SJSA1 (cell line): ENCODE data around the gene SLC35F5. TPM values are rescaled to one million over a fixed set of nuclear protein-coding genes. Genes with fewer than 3 reads are reported as not detected.
A peak's percentile ranks its signal among the peaks of the same experiment; 100 is the strongest.

Experiments used
- DNase-seq, 2 experiments: peaks; one replicate each; pipeline ENCODE4 v3.0.0-alpha.2; 2015 to 2020; ENCODE audit warnings: low spot score in 2 of 2, low read depth in 1 of 2
- H3K27ac ChIP-seq: fragments of 250-450 bp; sonication (Bioruptor Pico); 2 replicates; pipeline ENCODE4 v1.5.1; 2020; ENCODE audit warnings: mild to moderate bottlenecking, moderate library complexity
- H3K27me3 ChIP-seq: fragments of 250-450 bp; sonication (Bioruptor Pico); replicated peaks from 2 replicates; pipeline ENCODE4 v1.5.1; 2020; ENCODE audit warnings: mild to moderate bottlenecking, moderate library complexity
- H3K36me3 ChIP-seq: fragments of 250-450 bp; sonication (Bioruptor Pico); 2 replicates; pipeline ENCODE4 v1.5.1; 2020; ENCODE audit warnings: mild to moderate bottlenecking
- H3K4me1 ChIP-seq: fragments of 250-450 bp; sonication (Bioruptor Pico); replicated peaks from 2 replicates; pipeline ENCODE4 v1.6.1; 2021; ENCODE audit warnings: mild to moderate bottlenecking
- H3K4me3 ChIP-seq: fragments of 250-450 bp; sonication (Bioruptor Pico); 2 replicates; pipeline ENCODE4 v1.5.1; 2020; ENCODE audit warnings: mild to moderate bottlenecking
- H3K9me3 ChIP-seq: fragments of 250-450 bp; sonication (Bioruptor Pico); replicated peaks from 2 replicates; pipeline ENCODE4 v1.5.1; 2020; ENCODE audit warnings: mild to moderate bottlenecking
- total RNA-seq: library from RNA; depleted of rRNA; stranded (reverse); fragments of >200 nt; shearing (Covaris generic); gene quantifications from 2 replicates; pipeline ENCODE4 v1.2.3, GENCODE V29; 2014

Gene SLC35F5
- total RNA-seq, 1 experiment from 2014 or later = 83.1 TPM

DNA sequence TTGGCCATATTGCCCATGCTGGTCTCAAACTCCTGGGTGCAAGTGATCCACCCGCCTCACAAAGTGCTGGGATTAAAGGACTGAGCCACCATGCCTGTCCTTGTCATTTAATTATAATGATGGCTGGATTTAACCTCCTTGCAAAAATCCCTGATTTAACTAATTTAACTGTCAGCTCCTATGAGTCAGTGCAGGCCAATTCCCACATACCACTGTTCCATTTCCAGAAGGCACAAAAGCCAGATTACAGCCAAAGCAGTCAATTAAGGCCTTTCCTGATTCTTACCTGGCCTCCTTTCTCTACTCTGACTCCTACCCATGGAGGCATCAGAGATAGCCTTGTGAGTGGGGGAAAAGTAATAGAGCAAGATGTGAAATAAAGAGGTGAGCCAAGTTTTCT, 12.3 kb upstream of the SLC35F5 start:
- no peaks in the 10 kb centered on the region for H3K4me1 ChIP-seq
- H3K36me3 ChIP-seq = no peaks in the 10 kb centered on the region
- H3K9me3 ChIP-seq = no peaks in the 10 kb centered on the region; the same call in 1 of the 2 replicates
- no peak overlapping the region for H3K27ac ChIP-seq
- no peak for DNase-seq
- H3K27me3 ChIP-seq = no peaks in the 10 kb centered on the region
- H3K4me3 ChIP-seq = no peak overlapping the region

DNA sequence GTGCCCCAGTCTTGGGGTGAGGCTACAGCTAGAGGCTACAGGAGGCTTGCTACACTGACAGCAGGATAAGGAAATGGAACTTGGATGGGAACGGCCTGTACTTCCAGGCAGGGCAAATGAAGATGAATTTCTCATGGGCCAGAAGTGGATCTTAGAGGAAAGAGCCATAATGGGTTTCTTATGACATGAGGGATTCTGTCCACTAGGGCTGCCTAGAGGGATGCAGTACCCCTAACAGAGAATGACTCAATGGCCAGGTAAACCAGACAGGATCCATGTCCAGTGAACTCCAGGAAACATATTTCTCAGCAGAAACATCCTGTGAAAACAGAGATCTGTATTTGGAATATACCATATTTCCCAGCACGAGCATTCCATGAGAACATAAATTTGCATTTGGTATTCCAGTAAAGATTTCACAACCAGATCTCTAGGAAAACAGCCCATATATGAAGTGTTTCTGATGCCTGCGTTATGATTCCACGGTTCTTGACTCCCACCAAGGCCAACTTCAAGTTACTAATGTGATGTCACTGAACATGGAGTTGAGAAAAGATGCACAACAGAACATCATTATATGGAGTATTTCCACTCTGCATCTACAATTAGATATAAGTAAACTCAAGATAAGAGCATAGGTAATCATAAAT, 11.5 kb upstream of the SLC35F5 start:
- Histone ChIP-seq H3K27me3 (no peaks in the 10 kb centered on the region), H3K36me3 (no peaks in the 10 kb centered on the region), H3K4me3 (no peak overlapping the region), H3K4me1 (peaks cover 2% of the 10 kb centered on the region), H3K27ac (no peak overlapping the region), H3K9me3 (no peaks in the 10 kb centered on the region; the same call in 1 of the 2 replicates)
- DNase-seq = no peak

DNA sequence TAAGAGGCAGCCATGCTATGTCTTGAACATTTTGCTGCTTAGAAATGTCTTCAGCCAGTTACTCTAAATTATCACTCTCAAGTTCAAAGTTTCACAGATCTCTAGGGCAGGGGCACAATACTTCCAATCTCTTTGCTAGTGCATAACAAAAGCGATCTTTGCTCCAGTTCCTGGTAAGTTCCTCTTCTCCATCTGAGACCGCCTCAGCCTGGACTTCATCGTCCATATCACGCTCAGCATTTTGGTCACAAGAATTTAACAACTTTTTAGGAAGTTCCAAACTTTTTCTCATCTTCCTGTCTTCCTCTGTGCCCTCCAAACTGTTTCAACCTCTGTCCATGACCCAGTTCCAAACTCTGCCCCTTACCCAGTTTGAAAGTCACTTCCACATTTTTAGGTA, 8.8 kb upstream of the SLC35F5 start:
- H3K27ac ChIP-seq = no peak overlapping the region
- H3K4me3 ChIP-seq = no peak overlapping the region
- no peaks in the 10 kb centered on the region; the same call in 1 of the 2 replicates for H3K9me3 ChIP-seq
- no peaks in the 10 kb centered on the region for H3K27me3 ChIP-seq
- peaks cover 15% of the 10 kb centered on the region for H3K4me1 ChIP-seq
- DNase-seq = no peak
- H3K36me3 ChIP-seq = no peaks in the 10 kb centered on the region

- Histone ChIP-seq H3K4me3 (no peak overlapping the region), H3K9me3 (no peaks in the 10 kb centered on the region; the same call in 1 of the 2 replicates), H3K4me1 (peaks cover 16% of the 10 kb centered on the region), H3K36me3 (no peaks in the 10 kb centered on the region), H3K27ac (peak overlapping the region; percentile 40), H3K27me3 (no peaks in the 10 kb centered on the region)
- peak in 1 of 2 experiments; percentile 51 for DNase-seq
Measured at GRCh38 chr2:113762377-113763118, 6.1 kb upstream of the SLC35F5 start.

GRCh38 chr2:113760400-113760799, 4.0 kb upstream of the SLC35F5 start:
- Histone ChIP-seq H3K9me3 (no peaks in the 10 kb centered on the region; the same call in 1 of the 2 replicates), H3K4me1 (peaks cover 19% of the 10 kb centered on the region), H3K27ac (no peak overlapping the region), H3K27me3 (no peaks in the 10 kb centered on the region), H3K4me3 (no peak overlapping the region), H3K36me3 (peaks cover 5% of the 10 kb centered on the region)
- DNase-seq = no peak

- Histone ChIP-seq H3K4me1 (peaks cover 21% of the 10 kb centered on the region), H3K27ac (peak overlapping the region; percentile 83), H3K36me3 (peaks cover 17% of the 10 kb centered on the region), H3K27me3 (no peaks in the 10 kb centered on the region), H3K9me3 (no peaks in the 10 kb centered on the region), H3K4me3 (peak overlapping the region; percentile 95)
- no peak for DNase-seq
Measured at GRCh38 chr2:113757138-113757657, 756 bp upstream of the SLC35F5 start.

DNA sequence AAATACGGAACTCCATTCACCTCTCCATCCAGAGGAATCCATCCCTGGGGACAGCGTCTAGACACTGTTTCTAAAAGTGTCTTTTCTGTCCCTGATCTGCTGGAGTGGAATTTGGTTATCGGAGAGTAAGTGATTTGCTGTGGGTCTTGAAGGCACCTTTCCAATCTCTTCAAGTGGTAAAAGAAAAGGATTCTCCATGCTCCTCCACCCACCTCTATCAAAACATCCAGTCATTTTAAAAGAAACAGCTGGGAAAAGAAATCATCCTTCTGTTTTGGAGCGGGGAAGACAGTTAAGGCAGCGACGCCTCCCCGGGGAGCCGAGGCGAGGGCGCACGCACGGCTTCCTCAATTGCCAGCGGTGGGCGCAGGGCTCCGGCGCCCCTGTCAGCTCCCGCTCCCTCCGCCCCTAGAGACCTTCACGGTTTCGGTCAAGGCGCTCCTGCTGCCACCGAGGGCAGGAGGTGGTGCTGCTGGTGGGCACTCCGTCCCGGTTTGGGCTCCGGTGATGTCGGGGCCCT, 547 bp downstream of the SLC35F5 start:
- Histone ChIP-seq H3K4me1 (peaks cover 15% of the 10 kb centered on the region), H3K27me3 (no peaks in the 10 kb centered on the region)
- no peak for DNase-seq

DNA sequence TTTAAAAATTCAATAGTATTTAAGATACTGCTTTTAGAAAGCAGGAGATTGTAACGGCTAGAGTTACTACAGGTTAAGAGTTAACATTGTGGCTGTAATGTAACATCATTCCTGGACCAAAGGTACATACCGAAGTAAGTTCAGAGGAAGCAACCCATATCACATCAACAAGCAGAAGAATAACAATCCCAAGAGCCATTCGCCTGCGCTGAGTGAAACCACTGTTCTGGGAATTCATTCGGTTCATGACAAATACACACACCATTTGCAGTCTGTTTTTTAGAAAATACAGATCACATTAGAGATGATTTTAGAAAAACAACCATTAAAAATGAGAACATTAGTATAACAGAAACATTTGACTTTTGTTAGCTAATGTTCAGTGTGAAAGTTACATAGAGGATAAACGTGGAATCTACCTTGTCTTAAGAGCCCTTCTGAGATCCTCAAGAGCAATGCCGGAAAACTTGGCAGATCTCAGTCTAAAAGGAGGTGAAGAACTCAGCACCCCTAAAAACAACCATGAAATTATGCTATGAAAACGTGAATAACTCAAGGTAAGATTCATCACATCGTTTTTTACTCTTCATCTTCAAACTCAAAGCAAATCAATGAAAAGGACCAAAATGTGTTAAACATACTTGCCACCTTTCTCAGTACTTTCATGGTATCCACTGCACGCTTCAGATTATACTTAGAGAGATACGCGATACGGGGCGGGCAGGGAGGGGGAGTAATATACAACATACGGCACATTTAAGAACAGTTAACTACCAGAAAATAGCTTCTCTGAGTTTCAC, 1.2 kb downstream of the SLC35F5 start:
- DNase-seq = peak in 1 of 2 experiments; percentile 34
- H3K4me3 ChIP-seq = peak overlapping the region; percentile 95
- no peaks in the 10 kb centered on the region for H3K9me3 ChIP-seq
- peaks cover 15% of the 10 kb centered on the region for H3K4me1 ChIP-seq
- peaks cover 29% of the 10 kb centered on the region for H3K36me3 ChIP-seq
- no peaks in the 10 kb centered on the region for H3K27me3 ChIP-seq
- peak overlapping the region; percentile 83; the same call in 1 of the 2 replicates for H3K27ac ChIP-seq

More for the DNA sequence above, 547 bp downstream of the SLC35F5 start:
- peak overlapping the region; percentile 95 for H3K4me3 ChIP-seq
- H3K27ac ChIP-seq = peak overlapping the region; percentile 83
- H3K36me3 ChIP-seq = peaks cover 23% of the 10 kb centered on the region
- H3K9me3 ChIP-seq = no peaks in the 10 kb centered on the region

GRCh38 chr2:113754160-113754559, 2.3 kb downstream of the SLC35F5 start:
- DNase-seq = no peak
- Histone ChIP-seq H3K27me3 (no peaks in the 10 kb centered on the region), H3K9me3 (no peaks in the 10 kb centered on the region), H3K4me1 (peaks cover 15% of the 10 kb centered on the region), H3K27ac (no peak overlapping the region), H3K36me3 (peaks cover 32% of the 10 kb centered on the region), H3K4me3 (no peak overlapping the region; the same call in 1 of the 2 replicates)

DNA sequence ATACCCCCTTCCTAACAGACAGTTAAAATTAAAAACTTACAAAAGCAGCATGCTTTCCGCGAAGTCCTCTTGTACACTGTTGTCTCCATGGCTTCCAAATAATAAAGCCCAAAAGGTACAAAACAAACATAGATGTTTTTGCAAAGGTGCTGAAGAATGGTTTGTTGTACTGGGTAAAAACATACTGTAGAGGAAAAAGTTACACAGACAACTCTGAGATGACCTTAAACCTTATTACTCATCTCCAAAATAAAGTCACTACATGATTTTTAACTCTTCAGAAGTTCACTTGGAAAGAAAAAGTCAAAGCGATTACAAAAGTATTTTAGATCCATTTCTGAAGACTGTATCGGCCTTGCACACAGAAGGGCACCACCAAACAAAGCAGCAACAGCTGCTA, 6.1 kb downstream of the SLC35F5 start:
- Histone ChIP-seq H3K27ac (no peak overlapping the region), H3K36me3 (peaks cover 55% of the 10 kb centered on the region), H3K4me1 (peaks cover 11% of the 10 kb centered on the region), H3K9me3 (no peaks in the 10 kb centered on the region), H3K27me3 (no peaks in the 10 kb centered on the region), H3K4me3 (no peak overlapping the region)
- no peak for DNase-seq

- Histone ChIP-seq H3K27ac (no peak overlapping the region), H3K9me3 (no peaks in the 10 kb centered on the region), H3K27me3 (no peaks in the 10 kb centered on the region; the same call in 1 of the 2 replicates), H3K36me3 (peaks cover 75% of the 10 kb centered on the region), H3K4me1 (no peaks in the 10 kb centered on the region), H3K4me3 (no peak overlapping the region)
- DNase-seq = no peak
Measured at GRCh38 chr2:113741091-113741490, 15.4 kb downstream of the SLC35F5 start.

- no peak overlapping the region for H3K27ac ChIP-seq
- no peaks in the 10 kb centered on the region; the same call in 1 of the 2 replicates for H3K27me3 ChIP-seq
- no peaks in the 10 kb centered on the region for H3K9me3 ChIP-seq
- H3K4me3 ChIP-seq = no peak overlapping the region
- H3K36me3 ChIP-seq = peaks cover 62% of the 10 kb centered on the region
- DNase-seq = no peak
- H3K4me1 ChIP-seq = no peaks in the 10 kb centered on the region
Measured at GRCh38 chr2:113739849-113740248, 16.6 kb downstream of the SLC35F5 start.

- Histone ChIP-seq H3K9me3 (no peaks in the 10 kb centered on the region), H3K36me3 (peaks cover 23% of the 10 kb centered on the region), H3K4me3 (no peak overlapping the region), H3K4me1 (no peaks in the 10 kb centered on the region), H3K27ac (no peak overlapping the region), H3K27me3 (no peaks in the 10 kb centered on the region; the same call in 1 of the 2 replicates)
- DNase-seq = no peak
Measured at GRCh38 chr2:113734185-113734584, 22.3 kb downstream of the SLC35F5 start.
